Measurements from ENCODE around the gene IL36RN. TPM values are rescaled to one million over a fixed set of nuclear protein-coding genes. Genes with fewer than 3 reads are reported as not detected.
"Not testable (repeated sequence)": the region's sequence is repeated elsewhere in the genome, so short reads cannot be mapped to it uniquely, and the experiment has no call there.

IL36RN gene
- total RNA-seq, 1 donor from 2014 or later, result not detected

DNA sequence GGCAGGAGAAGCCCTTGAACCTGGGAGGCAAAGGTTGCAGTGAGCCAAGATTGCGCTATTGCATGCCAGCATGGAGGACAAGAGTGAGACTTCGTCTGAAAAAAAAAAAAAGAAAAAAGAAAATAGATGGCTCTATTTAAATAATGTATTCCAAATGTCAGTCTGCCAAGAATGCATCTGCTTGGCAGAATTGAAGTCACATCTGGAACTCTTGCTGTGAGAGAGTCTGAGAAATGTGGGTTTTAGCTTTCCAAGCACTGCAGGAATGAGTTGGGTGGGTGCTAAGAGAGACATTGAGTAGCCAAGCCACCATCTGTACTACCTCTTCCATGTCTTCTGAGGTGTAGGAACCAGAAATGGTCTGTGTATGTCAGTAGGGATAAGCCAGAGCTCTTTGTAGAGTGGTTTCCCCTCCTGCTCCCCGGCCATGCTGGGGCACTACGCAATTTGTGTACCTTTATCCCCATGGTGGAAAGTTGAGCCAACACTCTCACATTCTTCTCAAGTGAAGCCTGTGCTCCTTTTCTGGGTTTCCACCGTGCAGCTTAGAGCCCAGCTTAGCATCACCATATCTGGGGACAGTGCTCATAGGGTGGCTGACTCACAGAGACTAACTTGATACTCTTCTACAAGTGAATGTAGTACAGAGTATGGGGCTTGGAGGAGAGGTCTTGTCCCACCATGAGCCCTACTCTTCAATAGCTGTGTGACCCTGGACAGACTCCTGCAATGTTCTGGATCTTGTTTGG is 34.0 kb downstream of the IL36RN start:
- DNase-seq (ENCODE audit: low spot score), result no peak

DNA sequence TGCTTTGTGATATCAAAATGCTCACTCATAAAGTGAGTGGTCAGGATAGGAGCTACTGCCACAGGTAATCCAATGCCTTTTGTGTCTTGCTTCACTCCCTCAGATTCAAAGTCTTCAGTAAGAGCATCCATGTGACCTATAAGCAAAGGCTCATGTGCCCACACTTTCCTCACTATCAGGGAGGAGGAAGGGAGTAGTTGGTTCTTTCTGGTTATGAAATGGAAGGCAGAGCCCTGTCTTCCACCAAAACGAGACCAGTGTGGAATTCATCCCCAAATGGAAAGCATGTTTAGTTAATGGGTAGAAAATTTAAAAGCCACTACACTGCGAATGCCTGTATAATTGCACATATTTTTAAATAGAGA is 34.6 kb downstream of the IL36RN start:
- no peak for DNase-seq (ENCODE audit: low spot score)
- intact Hi-C loops (cut with DNase I), result no loop called here

More for the DNA sequence above, 34.0 kb downstream of the IL36RN start:
- intact Hi-C loops (cut with DNase I), result no loop called here

DNA sequence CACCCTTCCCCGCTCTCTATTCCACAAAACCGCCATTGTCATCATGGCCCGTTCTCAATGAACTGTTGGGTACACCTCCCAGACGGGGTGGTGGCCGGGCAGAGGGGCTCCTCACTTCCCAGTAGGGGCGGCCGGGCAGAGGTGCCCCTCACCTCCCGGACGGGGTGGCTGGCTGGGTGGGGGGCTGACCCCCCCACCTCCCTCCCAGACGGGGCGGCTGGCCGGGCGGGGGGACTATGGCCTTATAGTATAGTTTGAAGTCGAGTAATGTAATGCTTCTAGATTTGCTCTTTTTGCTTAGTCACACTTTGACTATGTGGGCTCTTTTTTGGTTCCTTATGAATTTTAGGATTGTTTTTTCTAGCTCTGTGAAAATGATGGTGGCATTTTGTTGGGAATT is 37.3 kb downstream of the IL36RN start:
- intact Hi-C loops (cut with DNase I); DNase-seq (ENCODE audit: low spot score): not testable (repeated sequence)

DNA sequence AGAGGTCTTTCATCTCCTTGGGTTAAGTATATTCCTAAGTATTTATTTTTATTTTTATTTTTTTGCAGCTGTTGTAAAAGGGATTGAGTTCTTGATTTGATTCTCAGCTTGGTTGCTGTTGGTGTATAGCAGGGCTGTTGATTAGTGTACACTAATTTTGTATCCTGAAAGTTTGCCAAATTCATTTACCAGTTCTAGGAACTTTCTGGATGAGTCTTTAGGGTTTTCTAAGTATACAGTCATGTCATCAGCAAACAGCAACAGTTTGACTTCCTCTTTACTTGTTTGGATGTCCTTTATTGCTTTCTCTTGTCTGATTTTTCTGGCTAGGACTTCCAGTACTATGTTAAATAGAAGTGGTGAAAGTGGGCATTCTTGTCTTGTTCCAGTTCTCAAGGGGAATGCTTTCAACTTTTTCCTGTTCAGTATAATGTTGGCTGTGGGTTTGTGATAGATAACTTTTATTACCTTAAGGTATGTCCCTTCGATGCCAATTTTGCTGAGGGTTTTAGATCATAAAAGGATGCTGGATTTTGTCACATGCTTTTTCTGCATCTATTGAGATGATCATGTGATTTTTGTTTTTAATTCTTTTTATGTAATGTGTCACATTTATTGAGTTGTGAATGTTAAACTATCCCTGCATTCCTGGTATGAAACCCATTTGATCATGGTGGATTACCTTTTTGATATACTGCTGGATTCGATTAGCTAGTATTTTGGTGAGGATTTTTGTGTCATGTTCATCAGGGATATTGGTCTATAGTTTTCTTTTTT is 38.0 kb downstream of the IL36RN start:
- intact Hi-C loops (cut with DNase I); DNase-seq (ENCODE audit: low spot score): not testable (repeated sequence)

DNA sequence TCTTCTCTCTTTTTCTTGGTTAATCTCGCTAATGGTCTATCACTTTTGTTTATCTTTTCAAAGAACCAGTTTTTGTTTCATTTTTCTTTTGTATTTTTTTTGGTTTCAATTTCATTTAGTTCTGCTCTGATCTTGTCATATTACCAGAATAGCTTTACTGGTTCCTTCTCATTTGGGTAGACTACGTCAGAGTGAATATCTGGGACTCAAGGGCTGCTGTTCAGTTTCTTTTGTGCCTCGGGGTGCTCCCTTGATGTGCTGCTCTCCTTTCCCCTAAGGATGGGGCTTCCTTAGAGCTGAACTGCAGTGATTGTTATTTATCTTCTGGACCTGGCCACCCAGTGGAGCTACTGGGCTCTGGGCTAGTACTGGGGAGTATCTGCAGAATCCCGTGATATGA is 39.0 kb downstream of the IL36RN start:
- no peak for DNase-seq (ENCODE audit: low spot score)
- intact Hi-C loops (cut with DNase I), result no loop called here

DNA sequence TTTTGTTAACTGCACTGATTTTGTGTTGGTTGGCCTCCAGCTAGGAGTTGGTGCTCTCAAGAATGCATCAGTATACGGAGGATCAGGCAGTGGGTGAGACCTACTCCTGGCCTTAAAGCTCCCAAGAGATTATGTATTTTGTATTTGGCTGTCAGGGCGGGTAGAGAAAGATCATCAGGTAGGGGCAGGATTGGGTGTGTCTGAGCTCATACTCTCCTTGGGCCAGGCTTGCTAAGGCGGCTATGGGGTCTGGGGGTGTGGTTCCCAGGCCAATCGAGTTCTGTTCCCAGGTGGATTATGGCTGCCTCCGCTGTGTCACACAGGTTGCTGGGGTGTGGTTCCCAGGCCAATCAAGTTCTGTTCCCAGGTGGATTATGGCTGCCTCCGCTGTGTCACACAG is 39.5 kb downstream of the IL36RN start:
- intact Hi-C loops (cut with DNase I), result no loop called here
- no peak for DNase-seq (ENCODE audit: low spot score)

DNA sequence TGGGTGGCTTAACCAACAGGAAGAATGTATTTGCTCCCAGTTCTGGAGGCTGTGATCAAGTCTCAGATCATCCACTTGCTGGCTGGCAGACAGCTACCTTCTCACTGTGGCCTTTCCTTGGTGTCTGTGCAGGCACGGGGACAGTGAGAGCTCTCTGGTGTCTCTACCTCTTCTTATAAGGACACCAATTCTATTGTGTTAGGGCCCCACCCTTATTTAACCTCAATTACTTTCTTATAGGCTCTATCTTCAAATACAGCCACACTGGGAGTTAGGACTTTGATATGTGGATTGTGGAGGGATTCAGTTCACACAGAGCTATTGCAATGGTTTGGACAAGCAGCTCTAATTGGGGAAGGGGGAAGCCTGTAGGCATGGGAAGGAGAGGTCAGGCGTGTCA is 43.1 kb downstream of the IL36RN start:
- intact Hi-C loops (cut with DNase I), result no loop called here
- DNase-seq (ENCODE audit: low spot score), result no peak

DNA sequence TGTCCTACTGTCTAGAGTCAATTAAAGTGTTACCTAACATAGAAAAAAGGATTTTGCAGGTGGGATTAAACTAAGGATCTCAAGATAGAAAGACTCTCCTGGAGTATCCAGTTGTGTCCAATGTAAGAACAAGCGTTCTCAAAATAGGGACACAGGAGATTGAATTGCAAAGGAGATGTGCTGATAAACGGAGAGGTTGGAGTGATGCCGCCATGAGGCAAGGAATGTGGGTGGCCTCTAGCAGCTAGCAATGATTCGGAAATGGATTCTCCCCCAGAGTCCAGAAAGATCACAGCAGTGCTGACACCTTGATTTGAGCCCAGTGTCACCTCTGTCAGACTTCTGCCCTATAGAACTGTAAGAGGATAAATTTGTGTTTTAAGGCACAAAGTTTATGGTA is 44.3 kb downstream of the IL36RN start:
- intact Hi-C loops (cut with DNase I), result no loop called here
- DNase-seq (ENCODE audit: low spot score), result no peak

DNA sequence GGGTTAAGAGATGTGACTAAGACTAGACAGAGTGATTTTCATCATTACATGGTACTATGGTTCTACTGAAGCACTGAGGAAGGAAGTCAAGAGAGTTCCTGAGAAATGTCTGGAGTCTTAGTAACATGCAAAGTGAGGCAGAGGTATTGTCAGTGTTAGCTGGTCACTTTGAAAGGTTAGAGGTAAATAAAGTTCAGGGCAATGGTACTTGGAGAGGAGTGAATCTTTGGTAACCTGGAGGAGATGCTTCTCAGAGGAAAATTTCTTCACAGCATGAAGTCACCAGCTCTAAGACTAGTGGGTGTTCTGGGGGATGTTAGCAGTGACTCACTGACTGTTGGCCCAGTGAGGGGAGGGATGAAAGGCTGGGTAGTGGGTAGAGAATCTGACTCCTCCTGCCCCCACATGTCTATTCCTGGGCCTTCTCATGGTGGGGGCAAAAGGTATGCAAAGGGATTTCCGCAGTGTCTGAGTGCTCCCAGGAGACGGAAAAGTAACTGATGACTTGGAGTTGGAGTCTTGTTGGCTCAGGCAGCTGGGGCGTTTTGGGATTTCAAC is 45.1 kb downstream of the IL36RN start:
- intact Hi-C loops (cut with DNase I), result no loop called here
- DNase-seq (ENCODE audit: low spot score), result no peak

DNA sequence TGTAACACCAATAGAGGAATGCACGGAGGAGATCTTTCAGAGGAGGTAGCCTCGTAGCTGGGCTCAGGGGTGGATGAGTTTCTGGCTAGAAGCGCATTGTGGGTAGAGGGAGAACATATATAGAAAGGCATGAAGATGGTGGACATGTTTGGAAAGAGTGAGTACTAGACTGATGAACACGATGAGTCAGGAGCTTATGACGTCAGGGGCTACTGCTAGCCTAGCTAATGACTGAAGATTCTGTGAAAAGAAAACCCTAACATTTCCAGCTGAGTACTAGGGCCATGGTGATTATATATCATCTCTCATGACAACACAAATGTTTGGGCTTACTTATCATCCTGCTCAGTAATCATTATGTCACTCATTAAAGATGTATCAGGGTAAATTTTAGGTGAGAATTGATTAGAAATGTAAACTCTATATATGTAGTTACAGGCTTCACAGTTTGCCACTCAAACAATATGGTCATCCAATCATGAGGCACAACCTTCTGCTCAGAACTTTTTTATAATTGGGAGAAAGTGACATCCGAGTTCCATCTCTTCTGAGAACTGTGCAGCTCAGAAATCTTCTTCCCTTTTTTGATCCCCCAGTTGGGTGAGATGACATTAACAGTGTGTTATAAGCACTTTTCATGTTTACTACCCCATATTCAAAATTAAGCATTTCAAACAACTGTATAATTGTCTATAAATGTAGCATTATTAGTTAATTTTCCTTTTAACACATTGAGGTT is 46.2 kb downstream of the IL36RN start:
- DNase-seq (ENCODE audit: low spot score), result no peak
- intact Hi-C loops (cut with DNase I), result no loop called here

DNA sequence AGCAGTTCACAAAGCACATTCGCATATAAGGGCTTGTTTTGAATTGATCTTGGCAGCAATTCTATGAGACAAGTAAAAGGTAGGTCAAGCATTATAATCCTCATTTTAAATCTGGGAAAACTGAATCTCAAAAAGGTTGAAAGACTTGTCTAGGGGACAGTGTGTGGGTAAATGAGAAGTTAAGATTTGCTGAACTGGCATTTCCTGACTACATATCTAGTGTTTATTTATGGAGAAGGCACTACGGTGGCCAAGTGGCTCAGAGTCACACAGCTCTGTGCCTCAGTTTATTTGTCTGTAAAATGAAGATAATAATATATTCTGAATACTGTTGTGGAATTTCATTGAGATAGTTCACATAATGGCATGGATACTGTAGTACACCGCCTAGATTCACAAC is 52.1 kb downstream of the IL36RN start:
- no peak for DNase-seq (ENCODE audit: low spot score)
- intact Hi-C loops (cut with DNase I), result no loop called here

DNA sequence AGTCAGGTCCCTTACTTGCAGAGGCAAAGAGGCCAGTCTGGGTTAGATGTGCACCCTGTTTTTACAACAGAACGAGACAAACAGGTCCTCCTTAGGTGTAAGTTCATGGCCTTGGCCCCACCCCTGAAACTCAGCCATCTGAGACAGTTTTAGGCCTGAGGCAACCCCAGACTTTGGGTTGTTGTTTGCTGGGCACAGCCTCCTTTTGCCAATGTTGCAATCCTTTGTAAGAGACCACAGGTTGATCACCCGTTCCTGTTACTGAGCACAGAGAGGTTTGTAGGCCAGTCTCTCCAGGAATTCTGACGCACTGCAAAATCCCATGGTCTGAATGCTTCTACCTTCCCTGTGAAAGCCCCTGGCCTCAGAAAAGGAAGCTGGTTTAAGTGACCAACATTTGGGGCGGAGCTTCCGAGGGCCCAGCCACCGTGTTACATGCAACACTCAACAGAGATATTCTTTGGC is 52.9 kb downstream of the IL36RN start:
- intact Hi-C loops (cut with DNase I), result no loop called here

DNA sequence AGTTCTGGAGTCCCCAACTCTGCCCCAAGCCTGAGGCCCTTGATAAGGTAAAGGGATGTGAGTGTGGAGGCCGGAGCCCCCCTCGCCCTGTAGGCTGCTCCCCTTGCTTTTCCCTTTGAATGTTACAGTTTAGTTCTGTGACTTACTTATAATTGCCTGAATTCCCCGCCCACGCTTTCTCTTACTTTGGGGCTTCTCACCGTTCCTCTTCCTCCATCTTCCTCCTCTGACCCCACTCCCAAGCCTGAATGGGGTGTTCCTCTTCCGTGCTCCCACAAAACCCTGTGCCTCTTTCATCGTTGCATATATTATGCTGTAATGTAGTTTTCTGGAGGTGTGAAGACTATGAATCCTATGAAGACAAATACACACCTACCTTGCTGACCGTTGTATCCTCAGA is 53.4 kb downstream of the IL36RN start:
- no peak for DNase-seq (ENCODE audit: low spot score)
- intact Hi-C loops (cut with DNase I), result no loop called here

More for the DNA sequence above, 52.9 kb downstream of the IL36RN start:
- DNase-seq (ENCODE audit: low spot score), result no peak

DNA sequence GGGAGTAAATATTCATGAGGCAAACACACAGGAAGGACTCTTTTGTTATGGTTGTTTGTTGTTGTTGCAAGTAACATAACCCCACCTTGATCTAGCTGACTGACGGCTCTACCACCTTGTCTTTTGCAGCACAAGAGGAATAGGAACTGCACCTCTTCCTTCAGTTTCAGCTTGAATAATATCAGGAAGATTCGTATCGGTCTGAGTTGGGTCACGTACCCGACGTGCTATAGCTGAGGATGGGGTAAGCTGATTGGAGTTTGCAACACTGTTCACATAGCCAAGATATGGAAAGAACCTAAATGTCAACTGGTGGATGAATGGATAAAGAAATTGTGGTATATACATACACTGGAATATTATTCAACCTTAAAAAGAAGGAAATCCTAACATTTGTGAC is 53.9 kb downstream of the IL36RN start:
- no peak for DNase-seq (ENCODE audit: low spot score)
- intact Hi-C loops (cut with DNase I), result no loop called here

DNA sequence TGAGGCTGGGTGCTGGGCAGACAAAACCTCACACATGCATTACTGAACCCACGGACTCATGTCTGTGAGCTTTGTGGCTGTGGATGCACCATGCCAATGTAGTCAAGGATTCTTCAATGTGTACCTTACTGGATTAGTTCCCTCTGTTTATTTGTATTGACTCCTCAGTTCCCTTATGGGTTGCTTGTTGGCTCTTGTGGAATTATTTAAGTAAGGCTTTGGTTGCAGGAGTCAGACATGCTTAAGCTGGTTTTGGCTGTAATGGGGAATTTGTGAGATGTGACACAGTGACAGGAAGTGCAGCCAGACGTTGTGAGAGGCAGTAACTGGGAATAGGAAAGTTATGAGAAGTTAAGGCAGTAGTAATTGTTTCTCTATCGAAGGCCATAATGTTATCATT is 54.8 kb downstream of the IL36RN start:
- no peak for DNase-seq (ENCODE audit: low spot score)
- intact Hi-C loops (cut with DNase I), result no loop called here

Other genes starting within 250 kb of the IL36RN start
- gene IL1B, start 222.4 kb upstream of the IL36RN start, total RNA-seq, result 0.48 TPM
- not detected for gene IL37, start 148.0 kb upstream of the IL36RN start, total RNA-seq
- gene IL36G, start 81.2 kb upstream of the IL36RN start, total RNA-seq, result not detected
- not detected for gene IL36A, start 53.7 kb upstream of the IL36RN start, total RNA-seq
- not detected for gene IL36B, start 6.3 kb upstream of the IL36RN start, total RNA-seq
- gene IL1F10, start 8.8 kb downstream of the IL36RN start, total RNA-seq, result not detected
- gene IL1RN, start 68.4 kb downstream of the IL36RN start, total RNA-seq, result 0.59 TPM
- gene PSD4, start 114.8 kb downstream of the IL36RN start, total RNA-seq, result 2.3 TPM
- gene PAX8, start 219.7 kb downstream of the IL36RN start, total RNA-seq, result 0.35 TPM